ENCODE results near the gene HS2ST1. TPM values are rescaled to one million over a fixed set of nuclear protein-coding genes. Genes with fewer than 3 reads are reported as not detected.

The HS2ST1 gene
- polyA plus RNA-seq, 1 donor (not counting 4 experiments of a cell fraction or from before 2014, with no cell fraction given): 18.7 TPM

- TF ChIP-seq EZH2 (IDR thresholded peaks at IDR 0.05; ENCODE audit: low read length) (no peak), CTCF (optimal IDR thresholded peaks at IDR 0.05 in 1 of 3, IDR thresholded peaks at IDR 0.05 in 1 of 3, conservative IDR thresholded peaks at IDR 0.05 in 1 of 3; ENCODE audit: extremely low read depth in 1 of 3, insufficient read depth in 2 of 3, low read length in 3 of 3) (no peak)
- dilution Hi-C loops (cut with MboI; ENCODE audit: extremely low pct_ligation_motif_present, low sequenced_read_pairs): no loop called here
- Histone ChIP-seq H4K20me1 (ENCODE audit: control insufficient read depth, extremely low read depth, insufficient read depth, low read length) (no peaks in the 10 kb centered on the region), H3K9me1 (ENCODE audit: control insufficient read depth, extremely low read depth, insufficient read depth, low read length) (no peaks in the 10 kb centered on the region), H2AFZ (ENCODE audit: control insufficient read depth, low read length) (no peak overlapping the region), H3K9ac (ENCODE audit: control insufficient read depth, extremely low read depth, insufficient read depth, low read length) (no peak overlapping the region), H3K4me2 (ENCODE audit: control insufficient read depth, extremely low read depth, insufficient read depth, low read depth, low read length) (no peak overlapping the region), H3K27ac (ENCODE audit: control insufficient read depth, insufficient read depth, low read length) (no peak overlapping the region), H3K79me2 (ENCODE audit: control insufficient read depth, insufficient read depth, low read length) (no peaks in the 10 kb centered on the region), H3K9me3 (ENCODE audit: control insufficient read depth, low read depth, low read length) (no peaks in the 10 kb centered on the region), H3K4me1 (ENCODE audit: control insufficient read depth, extremely low read depth, insufficient read depth, low read length) (no peaks in the 10 kb centered on the region), H3K36me3 (ENCODE audit: control insufficient read depth in 2 of 2, extremely low read depth in 1 of 2, insufficient read depth in 2 of 2, low read length in 2 of 2) (no peaks in the 10 kb centered on the region), H3K27me3 (ENCODE audit: control insufficient read depth, extremely low read depth, insufficient read depth, low read length) (no peaks in the 10 kb centered on the region), H3K4me3 (ENCODE audit: control insufficient read depth in 2 of 3, extremely low read depth in 1 of 3, insufficient read depth in 2 of 3, low read depth in 1 of 3, low read length in 3 of 3) (no peak overlapping the region)
- no peak for FAIRE-seq
- DNase-seq (ENCODE audit: low read depth, low spot score): no peak
Observed at GRCh38 chr1:87072411-87072810, 158.0 kb downstream of the HS2ST1 start.

- Histone ChIP-seq H3K36me3 (ENCODE audit: control insufficient read depth in 2 of 2, extremely low read depth in 1 of 2, insufficient read depth in 2 of 2, low read length in 2 of 2) (no peaks in the 10 kb centered on the region), H3K4me2 (ENCODE audit: control insufficient read depth, extremely low read depth, insufficient read depth, low read depth, low read length) (no peak overlapping the region), H3K27ac (ENCODE audit: control insufficient read depth, insufficient read depth, low read length) (no peak overlapping the region), H4K20me1 (ENCODE audit: control insufficient read depth, extremely low read depth, insufficient read depth, low read length) (no peaks in the 10 kb centered on the region), H3K27me3 (ENCODE audit: control insufficient read depth, extremely low read depth, insufficient read depth, low read length) (no peaks in the 10 kb centered on the region), H3K9ac (ENCODE audit: control insufficient read depth, extremely low read depth, insufficient read depth, low read length) (no peak overlapping the region), H3K79me2 (ENCODE audit: control insufficient read depth, insufficient read depth, low read length) (no peaks in the 10 kb centered on the region), H2AFZ (ENCODE audit: control insufficient read depth, low read length) (no peak overlapping the region), H3K4me3 (ENCODE audit: control insufficient read depth in 2 of 3, extremely low read depth in 1 of 3, insufficient read depth in 2 of 3, low read depth in 1 of 3, low read length in 3 of 3) (no peak overlapping the region), H3K4me1 (ENCODE audit: control insufficient read depth, extremely low read depth, insufficient read depth, low read length) (no peaks in the 10 kb centered on the region), H3K9me1 (ENCODE audit: control insufficient read depth, extremely low read depth, insufficient read depth, low read length) (no peaks in the 10 kb centered on the region), H3K9me3 (ENCODE audit: control insufficient read depth, low read depth, low read length) (no peaks in the 10 kb centered on the region)
- dilution Hi-C loops (cut with MboI; ENCODE audit: extremely low pct_ligation_motif_present, low sequenced_read_pairs): no loop called here
- FAIRE-seq: no peak
- TF ChIP-seq CTCF (optimal IDR thresholded peaks at IDR 0.05 in 1 of 3, IDR thresholded peaks at IDR 0.05 in 1 of 3, conservative IDR thresholded peaks at IDR 0.05 in 1 of 3; ENCODE audit: extremely low read depth in 1 of 3, insufficient read depth in 2 of 3, low read length in 3 of 3): no peak
- no peak for TF ChIP-seq EZH2 (IDR thresholded peaks at IDR 0.05; ENCODE audit: low read length)
- DNase-seq (ENCODE audit: low read depth, low spot score): no peak
Observed at GRCh38 chr1:87072904-87073303, 158.5 kb downstream of the HS2ST1 start.

Measured in keratinocyte (primary cell).